Smooth muscle cell (in vitro differentiated cells): Measurements from ENCODE around the gene TMEM179. TPM values are rescaled to one million over a fixed set of nuclear protein-coding genes. Genes with fewer than 3 reads are reported as not detected.

Source experiments
- DNase-seq: peaks from one replicate; lab custom pipeline; 2025; ENCODE audit not compliant: unreplicated experiment; lab: John Stamatoyannopoulos, UW
- H2AFZ ChIP-seq: fragments of 200-600 bp; sonication (generic); 2 replicates; pipeline ENCODE4 v1.6.0; 2016; ENCODE audit warnings: antibody characterized with exemption, low read depth, mild to moderate bottlenecking
- H3F3A ChIP-seq: fragments of 200-600 bp; sonication (generic); 2 replicates; pipeline ENCODE4 v1.6.0; 2017; ENCODE audit warnings: antibody characterized with exemption, low read depth
- H3K27ac ChIP-seq: fragments of 200-600 bp; sonication (generic); 2 replicates; pipeline ENCODE4 v1.5.1; 2016; ENCODE audit warnings: low read depth, mild to moderate bottlenecking
- H3K27me3 ChIP-seq: fragments of 200-600 bp; sonication (generic); 2 replicates; pipeline ENCODE4 v1.6.1; 2016; ENCODE audit warnings: low read depth, mild to moderate bottlenecking
- H3K36me3 ChIP-seq: fragments of 200-600 bp; sonication (generic); 2 replicates; pipeline ENCODE4 v1.5.1; 2016; ENCODE audit warnings: low read depth
- H3K4me1 ChIP-seq: fragments of 200-600 bp; sonication (generic); 2 replicates; pipeline ENCODE4 v1.5.1; 2016; ENCODE audit warnings: low read depth
- H3K4me2 ChIP-seq: fragments of 200-600 bp; sonication (generic); 2 replicates; pipeline ENCODE4 v1.6.0; 2016; ENCODE audit warnings: mild to moderate bottlenecking
- H3K4me3 ChIP-seq: fragments of 200-600 bp; sonication (generic); 2 replicates; pipeline ENCODE4 v1.5.1; 2016; ENCODE audit warnings: mild to moderate bottlenecking
- H3K79me2 ChIP-seq: fragments of 200-600 bp; sonication (generic); 2 replicates; pipeline ENCODE4 v1.6.0; 2016; ENCODE audit warnings: low read depth, mild to moderate bottlenecking
- H3K9ac ChIP-seq: fragments of 200-600 bp; sonication (generic); 2 replicates; pipeline ENCODE4 v1.6.0; 2016; ENCODE audit warnings: low read depth
- H3K9me3 ChIP-seq: fragments of 200-600 bp; sonication (generic); replicated peaks from 2 replicates; pipeline ENCODE4 v1.5.1; 2016; ENCODE audit warnings: low read depth
- H4K20me1 ChIP-seq: fragments of 200-600 bp; sonication (generic); 2 replicates; pipeline ENCODE4 v1.6.0; 2016; ENCODE audit warnings: low read depth
- CTCF ChIP-seq: fragments of 200-600 bp; sonication (generic); IDR thresholded peaks from 2 replicates; pipeline ENCODE4 v1.5.1; 2017; ENCODE audit warnings: borderline replicate concordance, mild to moderate bottlenecking, antibody characterized with exemption; ENCODE audit not compliant: insufficient read depth, poor library complexity, severe bottlenecking
- WGBS: methylation state at CpG from one replicate; pipeline ENCODE4 v1.1.7; 2016; ENCODE audit warnings: low lambda C conversion rate; 5-methylcytosine and 5-hydroxymethylcytosine counted together
- polyA plus RNA-seq: library from polyadenylated mRNA; unstranded; fragments of >200 nt; fragmentation: Nextera tagmentation; extraction: Ambion mirVana; gene quantifications from 2 replicates; pipeline ENCODE4 v1.2.1, GENCODE V29; 2016
- total RNA-seq: library from RNA; depleted of rRNA; stranded (reverse); fragments of >200 nt; gene quantifications from 2 replicates; pipeline ENCODE4 v1.2.3, GENCODE V29; 2014

Gene TMEM179
- total and polyA plus RNA-seq, 2 experiments from 2014 or later = 0.87 to 4.8 TPM

- no peaks in the 10 kb centered on the region for H3K4me1 ChIP-seq
- WGBS = 92% methylated on average over 13 of the region's 14 CpGs
- H3K4me3 ChIP-seq = no peak overlapping the region
- H3K4me2 ChIP-seq = no peak overlapping the region
- no peaks in the 10 kb centered on the region for H3F3A ChIP-seq
- H3K9me3 ChIP-seq = no peaks in the 10 kb centered on the region
- no peaks in the 10 kb centered on the region for H3K27me3 ChIP-seq
- no peaks in the 10 kb centered on the region for H3K36me3 ChIP-seq
- H3K79me2 ChIP-seq = no peaks in the 10 kb centered on the region
- no peaks in the 10 kb centered on the region for H4K20me1 ChIP-seq
- H3K9ac ChIP-seq = no peak overlapping the region
- DNase-seq = no peak
- no peak overlapping the region for H3K27ac ChIP-seq
- TF ChIP-seq CTCF = no peak
- H2AFZ ChIP-seq = no peak overlapping the region
Observed at GRCh38 chr14:104547998-104548700, 56.4 kb downstream of the TMEM179 start.

DNA sequence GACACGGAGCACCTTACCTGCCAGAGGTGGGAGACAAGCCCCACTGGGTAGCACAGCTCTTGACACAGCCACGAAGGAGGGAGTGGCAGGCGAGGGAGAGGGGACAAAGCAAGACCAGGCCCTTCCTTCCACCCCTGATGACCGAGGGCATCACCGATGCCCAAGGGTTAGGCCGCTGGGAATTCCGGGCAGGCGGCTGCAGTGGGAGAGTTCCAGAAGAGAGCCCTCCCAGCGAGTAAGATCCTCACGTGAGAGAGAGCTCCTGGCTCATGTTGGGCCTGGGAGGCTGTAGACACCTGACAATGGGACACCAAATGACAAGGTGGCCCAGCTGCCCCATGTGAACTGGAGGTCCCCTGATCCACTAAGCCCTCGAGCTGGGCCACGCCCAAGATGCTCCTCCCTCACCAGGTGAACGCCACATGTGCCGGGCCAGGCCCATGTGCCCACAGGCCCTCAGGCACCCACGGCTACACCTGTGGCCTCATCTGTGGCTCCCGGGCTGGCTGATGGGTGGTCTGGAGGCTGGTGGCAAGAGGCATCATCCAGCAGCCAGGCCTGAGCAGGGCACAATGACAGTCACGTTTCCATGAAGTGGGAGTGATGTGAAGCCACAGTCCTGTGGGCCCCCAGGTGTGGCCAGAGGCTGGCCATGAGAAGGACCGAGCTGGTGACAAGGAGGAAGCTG, 57.1 kb downstream of the TMEM179 start:
- Histone ChIP-seq H3K27ac (no peak overlapping the region), H3K79me2 (no peaks in the 10 kb centered on the region), H3K4me3 (no peak overlapping the region), H3K4me2 (no peak overlapping the region), H4K20me1 (no peaks in the 10 kb centered on the region), H3K27me3 (no peaks in the 10 kb centered on the region), H2AFZ (no peak overlapping the region), H3K36me3 (no peaks in the 10 kb centered on the region), H3F3A (no peaks in the 10 kb centered on the region), H3K9ac (no peak overlapping the region), H3K4me1 (no peaks in the 10 kb centered on the region), H3K9me3 (no peaks in the 10 kb centered on the region)
- no peak for TF ChIP-seq CTCF
- DNase-seq = no peak
- 89% methylated on average over 18 of the region's 18 CpGs for WGBS

DNA sequence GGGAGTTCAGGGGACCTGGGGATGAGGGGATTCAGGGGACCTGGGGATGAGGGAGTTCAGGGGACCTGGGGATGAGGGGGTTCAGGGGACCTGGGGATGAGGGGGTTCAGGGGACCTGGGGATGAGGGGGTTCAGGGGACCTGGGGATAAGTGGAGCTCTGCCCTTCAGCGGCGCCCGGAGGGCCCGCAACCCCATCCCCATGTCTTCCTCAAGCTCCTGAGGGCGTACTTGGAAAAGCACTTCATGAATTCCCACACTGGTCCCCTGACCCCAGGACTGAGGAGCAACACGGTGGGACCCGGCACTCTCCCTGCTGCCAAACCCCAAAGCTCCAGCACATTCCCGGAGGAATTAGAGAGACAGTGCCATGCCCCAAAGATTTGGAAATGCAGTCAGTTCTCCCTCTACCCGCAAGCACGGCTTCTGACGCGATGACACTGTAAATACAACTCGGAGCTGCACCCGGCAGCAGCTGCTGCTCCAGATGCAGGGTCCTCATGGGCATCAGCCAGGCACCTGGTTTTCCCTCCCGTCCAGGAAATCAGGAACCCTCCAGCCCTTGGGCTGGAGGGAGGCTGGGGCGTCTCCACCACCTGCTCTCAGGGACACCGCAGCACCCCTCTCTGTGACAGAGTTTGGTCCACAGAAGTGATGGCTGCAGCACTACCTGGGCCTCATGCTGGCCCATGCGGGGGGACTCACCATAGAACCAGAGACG, 57.8 kb downstream of the TMEM179 start:
- Histone ChIP-seq H3K36me3 (no peaks in the 10 kb centered on the region), H3K79me2 (no peaks in the 10 kb centered on the region), H3K9ac (no peak overlapping the region), H3F3A (no peaks in the 10 kb centered on the region), H3K4me3 (no peak overlapping the region), H3K9me3 (no peaks in the 10 kb centered on the region), H3K4me1 (no peaks in the 10 kb centered on the region), H3K27me3 (no peaks in the 10 kb centered on the region), H4K20me1 (no peaks in the 10 kb centered on the region), H3K27ac (no peak overlapping the region), H2AFZ (no peak overlapping the region), H3K4me2 (no peak overlapping the region)
- TF ChIP-seq CTCF = no peak
- WGBS = 85% methylated on average over 19 of the region's 19 CpGs
- DNase-seq = no peak
